Activated CD4-positive, alpha-beta T cell treated with anti-CD3 and anti-CD28 coated beads, Interleukin-2, amount 10 ng/mL, durations not matched to agents 24 days and 14 days (primary cell): ENCODE data around the gene ARL17A. TPM values are rescaled to one million over a fixed set of nuclear protein-coding genes. Genes with fewer than 3 reads are reported as not detected.
"Not testable (repeated sequence)": the region's sequence is repeated elsewhere in the genome, so short reads cannot be mapped to it uniquely, and the experiment has no call there.

Source experiments
- DNase-seq: peaks from one replicate; pipeline ENCODE4 v3.0.0; 2022
- H3K27ac Mint-ChIP-seq: one replicate; pipeline ENCODE4 v1.8.0; 2022; ENCODE audit warnings: mild to moderate bottlenecking, mixed read lengths
- H3K27me3 Mint-ChIP-seq: one replicate; pipeline ENCODE4 v1.8.0; 2022; ENCODE audit warnings: mixed read lengths
- H3K36me3 Mint-ChIP-seq: one replicate; pipeline ENCODE4 v1.8.0; 2022; ENCODE audit warnings: low read depth, mild to moderate bottlenecking, mixed read lengths
- H3K4me1 Mint-ChIP-seq: one replicate; pipeline ENCODE4 v1.8.0; 2021; ENCODE audit warnings: mixed read lengths
- H3K4me3 Mint-ChIP-seq: one replicate; pipeline ENCODE4 v1.8.0; 2022; ENCODE audit warnings: mild to moderate bottlenecking, moderate library complexity, mixed read lengths
- H3K9me3 Mint-ChIP-seq: one replicate; pipeline ENCODE4 v1.8.0; 2021; ENCODE audit warnings: mixed read lengths
- intact Hi-C: fragments of 100-400 bp; cut with micrococcal nuclease; formaldehyde crosslinking; loops from one replicate; pipeline ENCODE4 v1.15.1; 2023
- total RNA-seq: library from RNA; stranded (reverse); gene quantifications from 2 replicates; pipeline ENCODE4 v1.2.3, GENCODE V29; 2022

The ARL17A gene
- total RNA-seq, 1 donor from 2014 or later = 21.3 TPM

DNA sequence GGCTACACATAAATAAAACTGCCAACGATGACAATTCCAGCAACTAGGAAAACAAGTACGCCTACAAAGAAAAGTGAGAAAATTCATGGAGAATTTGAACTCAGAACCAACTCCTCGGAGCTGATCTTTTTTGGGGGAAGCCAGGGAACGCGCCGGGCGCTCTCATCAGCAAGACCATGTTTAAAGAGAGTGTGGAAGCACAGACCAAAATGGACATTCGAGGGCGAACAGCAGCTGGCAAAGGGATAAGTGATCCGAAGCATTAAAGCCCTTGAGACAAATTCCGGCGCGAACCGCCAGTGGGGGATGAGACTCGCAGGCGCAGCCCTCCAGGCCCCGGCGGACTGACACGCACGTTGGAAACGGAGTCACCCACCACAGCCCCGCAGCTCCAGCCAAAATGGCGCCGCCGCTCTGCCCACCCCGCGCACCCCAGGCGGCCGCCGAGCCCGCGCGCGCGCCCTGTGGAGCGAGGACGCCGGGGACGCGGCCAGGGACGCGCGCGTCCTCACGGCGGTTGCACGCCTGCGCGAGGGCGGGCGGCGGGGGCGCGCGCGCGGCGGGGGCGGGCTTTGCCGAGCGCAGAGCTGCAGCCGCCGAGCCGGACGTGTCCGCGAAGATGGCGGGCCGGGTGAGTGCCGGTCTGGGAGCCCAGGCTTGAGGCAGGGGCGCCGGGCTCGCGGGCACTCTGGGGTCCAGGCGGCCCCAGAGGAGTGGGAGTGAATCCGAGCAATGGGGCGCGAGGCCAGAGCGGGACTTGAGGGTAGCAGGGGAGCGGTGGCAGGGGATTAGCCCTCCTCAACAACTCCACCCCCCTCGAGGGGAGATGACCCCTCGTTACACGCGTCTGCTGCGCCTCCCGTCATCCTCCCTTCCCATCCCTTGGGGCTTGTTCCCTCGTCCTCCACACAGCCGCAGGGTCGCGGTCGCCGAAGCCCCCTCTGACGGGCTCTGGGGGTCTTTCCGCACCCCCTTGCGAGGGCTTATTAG, 11.0 kb upstream of the ARL17A start, which contains the start of gene NSF:
Gene NSF, plus strand, starts transcription at position 513 of the 990 bp plus-strand sequence. Its CDS starts 107 bp downstream, at position 620.
- intact Hi-C loops, H3K27ac Mint-ChIP-seq, H3K4me3 Mint-ChIP-seq, H3K9me3 Mint-ChIP-seq, H3K27me3 Mint-ChIP-seq, DNase-seq, H3K36me3 Mint-ChIP-seq, H3K4me1 Mint-ChIP-seq: not testable (repeated sequence)

DNA sequence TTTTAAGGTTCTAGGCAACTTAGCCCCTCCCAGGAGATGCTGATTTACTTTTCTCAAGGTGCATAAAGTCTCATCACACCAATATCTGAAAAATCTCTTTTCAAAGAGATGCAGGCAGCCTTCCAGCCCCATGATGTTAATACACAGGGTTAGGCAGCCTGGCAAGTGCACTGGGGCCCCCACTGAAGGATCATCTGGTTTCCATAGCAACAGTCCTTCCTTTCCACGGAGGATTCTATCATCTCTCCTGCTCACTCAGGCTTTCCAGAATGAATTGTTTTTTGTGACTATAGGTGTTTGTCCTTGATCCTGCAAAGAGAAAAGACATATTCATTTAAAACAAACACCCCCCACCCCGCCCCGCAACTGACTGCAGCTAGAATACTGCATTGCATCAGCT, 6.0 kb upstream of the ARL17A start:
- H3K9me3 Mint-ChIP-seq, H3K4me3 Mint-ChIP-seq, intact Hi-C loops, H3K27me3 Mint-ChIP-seq, H3K27ac Mint-ChIP-seq, DNase-seq, H3K4me1 Mint-ChIP-seq, H3K36me3 Mint-ChIP-seq: not testable (repeated sequence)

DNA sequence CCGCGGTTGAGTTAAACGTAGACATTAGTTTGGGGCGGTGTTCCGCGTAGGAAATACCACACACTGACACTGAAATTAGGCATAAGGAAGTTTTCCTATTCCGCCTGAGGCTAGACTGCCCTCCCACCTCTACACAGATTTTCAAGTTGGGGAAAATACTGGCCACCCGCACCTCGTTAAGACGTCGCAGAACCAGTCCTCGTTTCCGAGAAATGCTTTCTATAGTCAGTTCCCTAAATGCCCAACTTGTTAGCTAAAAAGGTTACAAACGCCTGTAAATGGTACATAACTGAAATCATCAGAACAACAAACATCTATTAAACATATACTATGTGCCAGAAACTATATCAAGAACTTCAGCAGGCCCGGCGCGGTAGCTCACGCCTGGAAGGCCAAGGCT, 591 bp upstream of the ARL17A start:
- peak; percentile 45 for DNase-seq
- H3K9me3 Mint-ChIP-seq, H3K4me1 Mint-ChIP-seq, H3K27ac Mint-ChIP-seq, H3K36me3 Mint-ChIP-seq, H3K27me3 Mint-ChIP-seq, H3K4me3 Mint-ChIP-seq, intact Hi-C loops: not testable (repeated sequence)

DNA sequence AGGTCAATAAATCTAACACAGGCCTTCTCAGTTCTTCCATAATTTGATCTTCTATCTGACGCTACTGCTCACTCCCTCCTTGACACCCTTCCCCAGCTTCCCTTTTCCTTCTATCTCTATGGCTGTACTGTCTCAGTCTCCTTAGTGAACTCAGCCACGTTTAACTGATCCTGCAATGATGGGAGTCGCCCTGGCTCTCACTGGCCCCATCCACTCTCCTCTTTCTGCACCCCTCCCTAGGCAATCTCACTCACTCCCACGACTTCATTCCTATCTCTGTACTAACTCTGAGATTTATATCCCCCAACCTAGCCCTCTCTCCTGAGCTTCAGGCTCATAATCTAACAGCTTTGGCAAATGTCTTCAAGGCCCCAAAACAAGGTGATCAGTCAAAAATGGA, 7.7 kb downstream of the ARL17A start:
- H3K27ac Mint-ChIP-seq, H3K4me3 Mint-ChIP-seq, DNase-seq, H3K36me3 Mint-ChIP-seq, H3K9me3 Mint-ChIP-seq, H3K4me1 Mint-ChIP-seq, H3K27me3 Mint-ChIP-seq, intact Hi-C loops: not testable (repeated sequence)

DNA sequence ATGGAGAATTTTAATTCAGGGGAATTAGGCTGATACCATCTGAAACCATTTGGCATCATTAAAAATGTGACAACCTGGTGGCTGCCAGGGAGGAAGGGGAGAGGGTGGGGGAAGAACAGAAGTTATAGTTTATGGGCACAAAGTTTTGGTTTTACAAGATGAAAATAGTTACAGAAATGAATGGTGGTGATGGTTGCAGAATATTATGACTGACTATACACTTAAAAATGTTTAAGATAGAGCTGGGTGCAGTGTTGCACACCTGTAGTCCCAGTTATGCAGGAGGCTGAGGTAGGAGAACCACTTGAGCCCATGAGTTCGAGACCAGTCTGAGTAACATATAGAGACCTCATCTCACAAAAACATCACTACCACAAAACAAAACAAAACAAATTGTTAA, 12.5 kb downstream of the ARL17A start:
- H3K4me3 Mint-ChIP-seq, intact Hi-C loops, H3K4me1 Mint-ChIP-seq, DNase-seq, H3K9me3 Mint-ChIP-seq, H3K27ac Mint-ChIP-seq, H3K36me3 Mint-ChIP-seq, H3K27me3 Mint-ChIP-seq: not testable (repeated sequence)

DNA sequence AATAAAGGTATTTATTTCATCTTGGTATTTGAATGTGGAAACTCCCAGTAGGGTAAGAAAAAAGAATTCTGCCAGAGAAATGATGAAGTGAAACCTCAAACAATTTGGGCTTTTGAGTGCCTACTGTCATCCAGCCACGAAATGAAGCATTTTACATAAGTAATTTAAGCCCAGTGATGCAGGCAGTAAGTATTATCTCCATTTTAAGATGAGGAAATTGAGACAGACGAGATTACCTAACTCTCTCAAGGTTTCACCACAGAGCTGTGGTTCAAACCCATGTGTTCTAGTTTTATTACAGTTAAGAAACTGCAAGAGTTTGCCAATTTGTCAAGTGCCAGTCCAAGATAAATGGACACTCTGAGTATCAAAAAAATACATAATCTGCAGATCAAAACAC, 13.2 kb downstream of the ARL17A start:
- H3K9me3 Mint-ChIP-seq, H3K4me1 Mint-ChIP-seq, H3K36me3 Mint-ChIP-seq, H3K4me3 Mint-ChIP-seq, intact Hi-C loops, H3K27ac Mint-ChIP-seq, DNase-seq, H3K27me3 Mint-ChIP-seq: not testable (repeated sequence)

DNA sequence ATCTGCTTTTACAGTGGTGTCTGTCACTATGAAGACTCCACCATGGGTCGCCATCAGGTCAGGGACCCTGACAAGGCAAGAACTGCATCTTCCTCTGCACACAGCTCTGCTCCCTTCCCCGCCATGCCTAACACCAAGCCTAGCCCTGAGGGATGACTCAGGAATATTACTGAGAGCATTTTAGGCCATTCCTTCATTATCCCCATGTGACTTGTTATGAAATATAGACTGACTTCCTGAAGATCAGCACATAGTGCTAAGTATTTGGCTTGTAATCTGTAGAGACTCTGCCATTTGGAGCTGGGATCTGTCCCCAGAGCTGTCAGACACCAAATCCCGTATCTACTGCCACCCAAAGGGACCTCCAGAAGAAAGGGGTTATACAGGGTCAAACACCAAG, 19.4 kb downstream of the ARL17A start:
- H3K36me3 Mint-ChIP-seq, H3K4me3 Mint-ChIP-seq, H3K27ac Mint-ChIP-seq, intact Hi-C loops, H3K9me3 Mint-ChIP-seq, H3K27me3 Mint-ChIP-seq, H3K4me1 Mint-ChIP-seq, DNase-seq: not testable (repeated sequence)

DNA sequence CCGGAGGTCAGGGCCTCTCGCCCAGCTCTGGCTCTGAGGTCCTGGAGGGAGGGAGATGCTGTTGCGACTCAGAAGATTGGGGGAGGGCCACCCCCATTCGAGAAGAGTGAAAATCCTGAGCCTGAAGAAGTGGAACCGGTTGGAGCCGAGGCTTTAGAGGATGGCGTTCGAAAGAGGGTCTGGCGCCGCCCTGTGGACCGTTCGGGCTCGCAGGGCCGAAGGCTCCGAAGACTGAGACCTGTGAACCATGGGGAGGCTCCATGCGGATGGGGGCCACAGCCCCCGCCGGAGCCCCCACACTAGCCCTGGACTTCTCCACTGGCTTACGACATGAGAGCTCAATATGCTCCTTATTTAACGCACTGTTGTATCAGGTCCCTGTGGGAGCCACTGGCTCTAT, 20.3 kb downstream of the ARL17A start:
- intact Hi-C loops, H3K4me1 Mint-ChIP-seq, H3K4me3 Mint-ChIP-seq, H3K36me3 Mint-ChIP-seq, H3K27ac Mint-ChIP-seq, H3K27me3 Mint-ChIP-seq, DNase-seq, H3K9me3 Mint-ChIP-seq: not testable (repeated sequence)

DNA sequence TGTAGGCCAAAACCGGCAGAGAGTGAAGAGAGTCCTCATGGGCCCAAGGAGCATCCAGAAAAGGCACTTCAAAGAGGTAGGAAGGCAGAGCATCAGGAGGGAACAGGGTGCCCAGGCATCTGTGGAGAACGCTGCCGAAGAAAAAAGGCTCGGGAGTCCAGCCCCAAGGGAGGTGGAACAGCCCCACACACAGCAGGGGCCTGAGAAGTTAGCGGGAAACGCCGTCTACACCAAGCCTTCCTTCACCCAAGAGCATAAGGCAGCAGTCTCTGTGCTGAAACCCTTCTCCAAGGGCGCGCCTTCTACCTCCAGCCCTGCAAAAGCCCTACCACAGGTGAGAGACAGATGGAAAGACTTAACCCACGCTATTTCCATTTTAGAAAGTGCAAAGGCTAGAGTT, 30.9 kb downstream of the ARL17A start:
- DNase-seq, H3K27me3 Mint-ChIP-seq, H3K36me3 Mint-ChIP-seq, H3K4me1 Mint-ChIP-seq, H3K27ac Mint-ChIP-seq, H3K4me3 Mint-ChIP-seq, H3K9me3 Mint-ChIP-seq, intact Hi-C loops: not testable (repeated sequence)

DNA sequence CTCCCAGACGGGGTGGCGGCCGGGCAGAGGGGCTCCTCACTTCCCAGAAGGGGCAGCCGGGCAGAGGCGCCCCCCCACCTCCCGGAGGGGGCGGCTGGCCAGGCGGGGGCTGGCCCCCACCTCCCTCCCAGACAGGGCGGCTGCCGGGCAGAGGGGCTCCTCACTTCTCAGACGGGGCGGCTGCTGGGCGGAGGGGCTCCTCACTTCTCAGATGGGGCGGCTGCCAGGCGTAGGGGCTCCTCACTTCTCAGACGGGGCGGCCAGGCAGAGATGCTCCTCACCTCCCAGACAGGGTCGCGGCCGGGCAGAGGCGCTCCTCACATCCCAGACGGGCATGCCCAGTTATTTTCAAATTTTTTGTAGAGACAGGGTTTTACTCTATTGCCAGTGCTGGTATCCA, 44.8 kb downstream of the ARL17A start:
- H3K4me3 Mint-ChIP-seq, H3K4me1 Mint-ChIP-seq, H3K27me3 Mint-ChIP-seq, H3K9me3 Mint-ChIP-seq, H3K36me3 Mint-ChIP-seq, H3K27ac Mint-ChIP-seq, DNase-seq, intact Hi-C loops: not testable (repeated sequence)

DNA sequence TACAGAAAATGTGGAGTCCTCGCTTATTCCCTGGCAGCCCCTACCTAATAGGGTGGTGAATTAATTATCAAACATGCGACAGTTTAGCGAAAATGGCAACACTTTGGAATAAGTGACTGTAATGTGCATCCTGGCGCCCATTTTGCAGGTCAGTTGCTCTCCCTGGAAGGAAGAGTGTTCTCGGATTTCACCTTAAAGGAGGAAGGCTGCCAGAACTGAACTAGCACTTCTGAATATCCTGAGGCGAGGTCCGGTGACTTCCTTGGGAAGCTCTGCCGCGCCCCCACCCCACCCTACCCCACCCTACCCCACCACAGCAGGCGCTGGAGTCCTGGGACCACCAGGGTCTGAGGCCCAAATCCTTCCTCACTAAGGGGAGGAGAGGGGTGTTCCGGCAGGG, 67.3 kb downstream of the ARL17A start, which contains the start of gene LRRC37A2:
Gene LRRC37A2, plus strand, starts transcription at position 301 of the 400 bp plus-strand sequence. CDS start 245 bp downstream, outside the sequence.
- H3K4me3 Mint-ChIP-seq, H3K9me3 Mint-ChIP-seq, intact Hi-C loops, H3K27ac Mint-ChIP-seq, H3K4me1 Mint-ChIP-seq, DNase-seq, H3K27me3 Mint-ChIP-seq, H3K36me3 Mint-ChIP-seq: not testable (repeated sequence)

DNA sequence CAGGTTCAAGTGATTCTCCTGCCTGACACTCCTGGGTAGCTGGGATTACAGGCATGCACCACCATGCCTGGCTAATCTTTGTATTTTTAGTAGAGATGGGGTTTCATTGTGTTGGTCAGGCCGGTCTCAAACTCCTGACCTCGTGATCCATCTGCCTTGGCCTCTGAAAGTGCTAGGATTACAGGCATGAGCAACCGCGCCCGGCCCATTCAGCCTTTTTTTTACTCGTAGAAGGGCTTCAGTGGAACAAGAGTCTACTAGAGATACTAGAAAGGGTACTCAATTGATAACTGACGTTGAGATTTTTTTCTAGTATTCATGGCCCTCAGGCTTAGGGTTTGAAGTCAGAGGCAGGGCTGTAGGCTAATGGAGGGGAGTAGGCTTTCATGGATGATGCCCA, 73.6 kb downstream of the ARL17A start:
- H3K4me1 Mint-ChIP-seq, intact Hi-C loops, H3K27ac Mint-ChIP-seq, H3K9me3 Mint-ChIP-seq, H3K4me3 Mint-ChIP-seq, DNase-seq, H3K36me3 Mint-ChIP-seq, H3K27me3 Mint-ChIP-seq: not testable (repeated sequence)

DNA sequence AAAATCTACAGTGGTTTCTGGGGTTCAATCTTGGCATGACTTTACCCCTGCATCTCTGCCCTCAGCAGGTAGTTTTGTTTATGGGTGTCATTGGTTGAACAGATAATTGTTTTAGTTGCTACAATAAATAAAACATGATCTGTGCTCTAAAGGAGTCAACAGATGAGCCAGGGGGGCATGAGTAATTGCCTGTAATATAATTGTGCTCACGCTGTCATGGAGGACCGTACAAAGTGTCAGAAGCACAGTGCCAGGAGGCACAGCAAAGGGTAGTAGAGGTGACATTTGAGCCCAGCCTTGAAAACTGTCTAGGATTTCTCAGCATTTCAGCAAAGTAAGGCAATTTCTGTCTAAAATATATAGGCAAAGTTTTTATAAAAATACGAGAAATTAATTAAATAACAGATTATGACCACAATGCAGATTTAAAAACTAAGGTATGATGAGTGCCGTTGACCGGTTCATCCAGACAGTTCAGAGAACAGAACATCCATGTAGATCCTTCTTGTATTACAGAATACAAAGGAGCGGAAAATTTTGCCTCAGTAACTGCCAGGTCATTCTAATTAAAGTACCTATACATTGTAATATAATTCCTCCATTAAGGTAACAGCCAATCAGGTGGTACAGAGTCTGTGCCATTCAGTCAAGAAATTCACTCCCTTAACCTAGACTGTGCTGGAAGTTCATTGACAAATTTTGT, 79.9 kb downstream of the ARL17A start:
- H3K4me3 Mint-ChIP-seq, H3K4me1 Mint-ChIP-seq, H3K27ac Mint-ChIP-seq, intact Hi-C loops, H3K36me3 Mint-ChIP-seq, H3K27me3 Mint-ChIP-seq, DNase-seq, H3K9me3 Mint-ChIP-seq: not testable (repeated sequence)

DNA sequence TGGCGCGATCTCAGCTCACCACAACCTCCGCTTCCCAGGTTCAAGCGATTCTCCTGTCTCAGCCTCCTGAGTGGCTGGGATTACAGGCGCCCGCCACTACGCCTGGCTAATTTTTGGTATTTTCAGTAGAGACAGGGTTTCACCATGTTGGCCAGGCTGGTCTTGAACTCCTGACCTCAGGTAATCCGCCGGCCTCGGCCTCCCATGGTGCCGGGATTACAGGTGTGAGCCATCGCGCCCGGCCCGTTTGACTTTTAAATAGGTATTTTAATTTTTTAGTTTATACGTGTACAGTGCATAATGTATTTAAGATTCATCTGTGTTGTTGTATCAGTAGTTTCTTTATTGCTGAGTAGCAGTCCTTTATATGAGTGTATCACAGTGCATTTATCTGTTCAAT, 87.5 kb downstream of the ARL17A start:
- intact Hi-C loops, H3K9me3 Mint-ChIP-seq, DNase-seq, H3K27ac Mint-ChIP-seq, H3K36me3 Mint-ChIP-seq, H3K4me1 Mint-ChIP-seq, H3K4me3 Mint-ChIP-seq, H3K27me3 Mint-ChIP-seq: not testable (repeated sequence)
